SU-DHL-6 (cell line): ENCODE results near the gene PRKAR1B.

Source experiments
- CTCF ChIP-seq: fragments of 200-600 bp; sonication (generic); IDR thresholded peaks from one replicate; pipeline ENCODE4 v1.5.1; 2017; ENCODE audit warnings: antibody characterized with exemption, mild to moderate bottlenecking, low read length, moderate library complexity; ENCODE audit not compliant: insufficient read depth, poor library complexity, severe bottlenecking
- EZH2phosphoT487 ChIP-seq: fragments of 200-600 bp; sonication (generic), shearing (Covaris generic); conservative IDR thresholded peaks from 2 replicates; pipeline ENCODE4 v1.6.1; 2018; ENCODE audit warnings: mild to moderate bottlenecking, antibody characterized with exemption, low read length, moderate library complexity, mixed read lengths

- no peak for TF ChIP-seq CTCF
- TF ChIP-seq EZH2phosphoT487: no peak
These were observed 15.1 kb downstream of the PRKAR1B start for GRCh38 chr7:711922-712380.
